HG02938 (cell line): Measurements from ENCODE around the gene CERS1.

Experiments used
- ATAC-seq: cut with Tn5 transposase; IDR thresholded peaks from one replicate; pipeline ENCODE4 v1.9.1; 2021; ENCODE audit warnings: mild to moderate bottlenecking, moderate library complexity; ENCODE audit not compliant: unreplicated experiment

CERS1 gene

DNA sequence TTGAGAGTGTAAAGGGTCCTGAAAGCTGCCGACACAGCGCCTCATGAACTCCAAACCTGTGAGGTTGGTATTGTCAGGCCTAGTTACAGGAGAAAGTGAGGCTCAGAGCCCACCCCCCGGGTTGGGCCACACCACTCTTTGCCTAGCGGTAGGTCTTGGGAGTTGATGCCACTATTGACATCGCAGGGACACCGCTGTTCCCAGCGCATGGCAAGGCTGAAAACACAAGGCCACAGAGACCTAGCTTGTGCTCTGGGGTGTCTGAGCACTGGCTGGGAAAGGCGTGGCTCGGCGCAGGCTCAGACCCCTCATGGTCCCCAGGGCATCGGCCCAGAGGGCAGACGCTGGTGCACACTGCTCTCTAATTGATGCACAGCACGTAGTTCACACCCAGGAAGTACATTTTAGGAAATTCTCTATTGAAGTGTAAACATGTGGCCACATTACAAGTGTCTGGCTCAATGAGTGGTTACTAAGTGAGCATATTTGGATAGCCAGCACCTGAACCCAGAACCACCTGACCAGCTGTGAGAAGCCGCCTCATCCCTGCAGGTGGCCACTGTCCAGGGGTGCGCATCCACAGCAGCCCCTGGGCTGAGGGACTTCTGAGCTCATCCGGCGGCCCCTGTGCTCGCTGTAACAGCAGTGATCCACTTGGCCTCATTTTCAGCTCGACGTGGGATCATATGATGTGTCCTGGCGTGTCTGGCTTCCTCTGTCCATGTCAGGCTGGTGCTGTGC lies 36.9 kb downstream of the CERS1 start:
- ATAC-seq = no peak

DNA sequence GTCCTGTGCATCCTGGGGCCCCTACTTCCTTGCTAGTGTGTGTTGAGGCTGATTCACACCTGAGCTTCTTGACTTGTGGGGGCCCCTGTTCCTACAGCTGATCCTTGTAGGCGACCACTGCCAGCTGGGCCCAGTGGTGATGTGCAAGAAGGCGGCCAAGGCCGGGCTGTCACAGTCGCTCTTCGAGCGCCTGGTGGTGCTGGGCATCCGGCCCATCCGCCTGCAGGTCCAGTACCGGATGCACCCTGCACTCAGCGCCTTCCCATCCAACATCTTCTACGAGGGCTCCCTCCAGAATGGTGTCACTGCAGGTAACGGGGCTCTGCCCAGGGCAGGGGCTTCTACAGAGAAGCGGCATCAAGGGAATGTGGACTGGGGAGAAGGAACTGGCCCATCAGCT lies 38.7 kb downstream of the CERS1 start:
- no peak for ATAC-seq

- no peak for ATAC-seq
These were observed 39.4 kb downstream of the CERS1 start for GRCh38 chr19:18856385-18857126.

GRCh38 chr19:18855647-18856384 lies 40.1 kb downstream of the CERS1 start:
- ATAC-seq = no peak

- no peak for ATAC-seq
These were observed 41.0 kb downstream of the CERS1 start for GRCh38 chr19:18854982-18855381.

- no peak for ATAC-seq
These were observed 42.1 kb downstream of the CERS1 start for GRCh38 chr19:18853755-18854427.

DNA sequence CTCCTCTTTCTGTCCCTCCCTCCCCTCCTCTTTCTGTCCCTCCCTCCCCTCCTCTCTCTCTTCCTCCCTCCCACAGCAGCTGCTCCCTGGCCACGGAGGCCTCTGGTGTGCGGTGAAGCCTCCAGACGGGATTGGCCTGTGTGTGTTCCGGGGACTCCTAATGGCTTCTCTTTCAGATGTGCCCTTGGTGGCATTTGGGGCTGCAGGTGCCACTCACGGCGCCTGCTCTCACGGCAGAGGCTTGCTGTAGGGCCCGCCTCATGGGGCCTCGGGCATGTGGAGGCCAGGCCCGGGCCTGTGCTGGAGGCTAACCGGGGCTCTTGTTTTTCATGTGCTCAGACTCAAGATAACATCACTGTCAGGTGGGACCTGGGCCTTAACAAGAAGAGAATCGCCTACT lies 43.3 kb downstream of the CERS1 start:
- ATAC-seq = no peak

DNA sequence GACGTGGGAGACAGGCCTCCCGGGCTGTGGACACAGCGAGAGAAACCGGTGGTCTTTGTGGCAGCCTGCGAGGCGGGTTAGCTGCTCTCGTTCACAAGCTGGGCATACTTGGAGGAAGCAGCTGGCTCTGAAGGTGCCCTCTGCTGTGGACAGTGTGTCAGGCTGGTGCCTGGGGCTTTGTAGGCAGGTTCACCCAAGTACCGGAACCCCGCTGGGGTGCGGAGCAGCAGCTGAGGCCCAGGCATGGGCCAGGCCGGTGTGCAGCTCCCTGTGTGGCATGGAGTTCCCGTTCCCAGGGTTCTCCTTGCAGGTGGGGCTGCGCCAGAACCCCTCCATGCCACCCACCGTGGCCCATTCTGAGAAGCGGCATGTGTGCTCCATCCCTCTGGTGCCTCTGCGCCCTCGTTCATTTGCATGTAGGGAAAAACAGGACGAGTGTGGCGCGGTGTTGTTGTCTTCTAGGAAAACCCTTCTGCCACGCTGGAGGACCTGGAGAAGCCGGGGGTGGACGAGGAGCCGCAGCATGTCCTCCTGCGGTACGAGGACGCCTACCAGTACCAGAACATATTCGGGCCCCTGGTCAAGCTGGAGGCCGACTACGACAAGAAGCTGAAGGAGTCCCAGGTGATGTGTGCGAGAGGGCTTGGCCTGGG lies 44.2 kb downstream of the CERS1 start:
- no peak for ATAC-seq

GRCh38 chr19:18850471-18851375 lies 45.2 kb downstream of the CERS1 start:
- ATAC-seq = no peak

DNA sequence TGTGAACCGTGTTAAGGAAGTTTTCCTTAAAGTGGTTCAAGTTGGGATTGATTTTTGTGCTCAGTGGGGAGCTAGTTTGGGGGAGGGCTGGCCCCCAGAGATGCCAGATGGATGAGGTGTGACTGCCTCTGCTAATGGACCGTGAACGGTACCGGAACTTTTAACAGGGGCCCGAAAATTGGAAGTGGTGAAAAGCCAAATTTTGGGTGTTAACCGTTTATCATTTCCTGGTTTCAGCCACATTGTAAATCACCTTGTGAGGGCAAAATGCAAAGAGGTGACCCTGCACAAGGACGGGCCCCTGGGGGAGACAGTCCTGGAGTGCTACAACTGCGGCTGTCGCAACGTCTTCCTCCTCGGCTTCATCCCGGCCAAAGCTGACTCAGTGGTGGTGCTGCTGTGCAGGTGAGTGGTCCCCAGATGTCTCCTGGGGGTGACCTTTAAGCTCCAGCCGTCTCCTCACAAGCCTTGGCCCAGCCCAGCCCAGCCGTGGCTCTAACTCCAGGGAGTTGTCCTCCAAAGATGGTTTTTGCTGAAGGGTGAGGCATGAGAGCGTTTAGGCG lies 46.0 kb downstream of the CERS1 start:
- no peak for ATAC-seq

DNA sequence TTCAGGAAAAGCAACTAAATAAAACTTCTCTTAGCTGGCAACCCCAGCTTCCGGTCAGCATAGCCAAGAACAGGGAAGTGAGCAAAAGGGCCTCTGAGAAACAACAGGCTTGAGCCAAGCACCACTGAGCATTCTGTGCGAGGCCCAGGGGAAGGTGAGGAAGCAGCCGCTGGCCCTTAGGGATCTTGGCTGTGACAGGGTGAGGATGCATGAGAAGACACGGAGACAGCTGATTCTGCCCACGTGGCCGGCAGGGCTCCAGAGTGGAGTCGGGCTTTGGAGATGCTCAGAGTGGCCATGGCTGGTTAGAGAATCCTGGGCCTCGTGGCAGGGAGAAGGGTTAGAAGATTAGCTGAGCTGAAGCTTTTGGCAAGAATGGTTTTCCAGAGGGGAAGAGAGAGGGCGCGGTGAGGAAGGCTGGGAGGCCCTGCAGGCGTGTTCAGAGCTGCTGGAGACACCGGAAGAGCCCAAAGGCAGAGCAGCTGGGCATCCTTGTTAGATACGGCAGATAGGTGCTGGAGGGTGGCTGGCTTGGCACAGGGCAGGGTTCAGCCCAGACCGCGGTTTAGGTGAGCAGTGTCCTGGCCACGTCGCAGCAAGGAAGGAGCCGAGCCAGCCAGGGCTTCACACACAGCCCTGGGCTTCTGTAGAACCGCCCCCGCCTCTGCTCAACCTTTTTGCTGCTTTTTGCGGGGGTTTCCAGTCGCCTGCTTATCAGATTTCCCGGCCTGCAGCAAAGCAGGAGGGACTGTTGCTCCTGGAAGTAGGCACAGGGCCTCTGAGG lies 46.9 kb downstream of the CERS1 start:
- no peak for ATAC-seq

GRCh38 chr19:18847549-18848463 lies 48.2 kb downstream of the CERS1 start:
- ATAC-seq = no peak

DNA sequence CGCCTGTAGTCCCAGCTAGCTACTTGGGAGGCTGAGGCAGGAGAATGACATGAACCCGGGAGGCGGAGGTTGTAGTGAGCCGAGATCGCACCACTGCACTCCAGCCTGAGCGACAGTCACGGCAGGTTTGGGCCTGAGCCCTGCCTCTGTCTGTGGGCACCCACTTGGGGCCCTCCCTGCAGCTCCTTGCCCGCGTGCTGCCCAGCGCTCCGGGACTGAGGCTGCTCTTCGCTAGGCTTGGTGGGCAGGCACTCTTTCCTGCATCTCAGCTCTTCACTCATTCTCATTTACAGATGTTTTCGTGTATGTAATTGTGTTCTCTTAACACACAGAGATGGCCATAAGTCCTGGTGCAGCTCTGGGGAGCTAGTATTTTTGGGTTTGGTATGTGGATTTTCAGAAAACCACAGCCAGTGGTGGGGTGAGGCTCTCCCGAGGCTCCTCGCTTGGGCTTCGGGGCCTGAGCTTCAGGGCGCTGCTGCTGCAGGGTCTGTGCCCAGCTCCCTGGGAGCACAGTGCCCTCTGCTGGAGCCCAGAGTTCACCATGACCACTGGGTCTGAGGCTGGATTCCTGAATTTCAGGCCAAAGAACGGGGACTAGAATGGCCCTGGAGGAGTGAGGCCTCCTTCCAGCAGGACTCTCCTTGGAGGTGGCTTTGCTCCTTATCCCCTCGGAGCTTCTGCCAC lies 49.0 kb downstream of the CERS1 start:
- ATAC-seq = no peak

DNA sequence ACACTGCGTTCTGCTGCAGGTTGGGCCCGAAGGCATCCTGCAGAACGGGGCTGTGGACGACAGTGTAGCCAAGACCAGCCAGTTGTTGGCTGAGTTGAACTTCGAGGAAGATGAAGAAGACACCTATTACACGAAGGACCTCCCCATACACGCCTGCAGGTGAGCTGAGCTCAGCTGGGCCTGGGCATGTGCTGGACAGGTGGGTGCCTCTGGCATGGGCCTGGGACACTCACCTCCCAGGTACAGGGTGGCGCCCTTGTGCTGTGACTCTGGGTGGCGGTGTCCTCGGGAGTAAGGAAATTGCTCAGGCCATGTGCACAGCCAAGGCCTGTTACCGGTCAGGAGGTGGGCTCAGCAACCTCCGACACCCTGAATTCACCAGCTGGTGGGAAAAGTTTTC lies 50.0 kb downstream of the CERS1 start:
- ATAC-seq = no peak

DNA sequence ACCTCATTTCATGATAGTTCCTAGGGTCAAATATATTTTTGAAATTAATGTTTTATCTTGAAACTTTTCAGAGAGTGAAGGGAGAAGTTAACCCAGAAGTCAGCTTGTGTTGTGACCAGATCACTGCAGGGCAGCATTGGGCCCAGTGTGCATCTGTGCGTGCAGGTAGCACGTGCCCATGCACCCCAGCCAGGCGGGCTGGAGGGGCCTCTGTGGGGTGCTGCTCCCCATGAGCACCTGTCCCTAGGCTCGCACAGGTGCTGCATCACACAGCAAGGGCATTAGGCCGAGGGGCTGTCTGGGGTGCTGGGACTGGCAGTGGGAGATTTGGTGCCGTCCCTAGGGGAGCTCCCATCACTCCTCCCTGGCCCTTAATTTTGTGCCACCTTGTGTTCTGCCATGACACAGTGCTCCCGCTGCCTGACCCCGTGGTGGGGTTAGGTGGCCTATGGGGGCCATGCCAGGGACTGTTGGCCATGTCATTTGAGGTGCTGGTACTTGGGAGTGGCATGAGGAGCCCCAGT lies 51.1 kb downstream of the CERS1 start:
- no peak for ATAC-seq

GRCh38 chr19:18843960-18844359 lies 52.0 kb downstream of the CERS1 start:
- ATAC-seq = no peak

GRCh38 chr19:18842166-18842565 lies 53.8 kb downstream of the CERS1 start:
- ATAC-seq = no peak
